ENCODE results near the gene DENND11. TPM values are rescaled to one million over a fixed set of nuclear protein-coding genes. Genes with fewer than 3 reads are reported as not detected.

The DENND11 gene
- total RNA-seq, 6 donors from 2014 or later = 17.5 to 36.0 (median 29.1) TPM

DNA sequence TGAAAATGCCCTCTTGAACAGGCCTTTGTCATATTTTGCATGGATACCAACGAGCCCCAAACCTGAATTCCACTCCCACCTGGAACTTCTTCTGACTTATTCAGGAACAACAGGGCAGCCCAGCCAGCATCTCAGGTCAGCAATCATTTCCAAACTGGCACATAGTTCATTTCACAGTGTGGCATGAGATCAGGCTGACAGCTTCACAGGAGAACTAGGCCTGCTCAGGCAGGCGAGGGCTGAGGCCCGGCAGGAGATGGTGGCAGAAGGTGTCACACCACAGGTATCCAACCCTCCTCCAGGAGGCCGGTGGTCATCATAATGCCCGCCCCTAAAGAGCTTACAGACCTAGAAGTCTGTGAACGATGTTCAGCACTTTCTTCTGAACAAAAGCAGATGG, 42.5 kb downstream of the DENND11 start:
- Histone ChIP-seq H3K4me1 (peaks cover 0 to 12% (median 5%) of the 10 kb centered on the region in 4 donors), H3K9me3 (no peaks in the 10 kb centered on the region), H3K4me3 (no peak overlapping the region), H3K36me3 (peaks cover 0 to 61% (median 13%) of the 10 kb centered on the region in 4 donors), H3K27me3 (no peaks in the 10 kb centered on the region), H3K27ac (peak overlapping the region in 1 of 4 donors; percentile 30)
- 94 to 96% methylated on average over 5 to 6 of the region's 6 CpGs for WGBS, 2 donors
- TF ChIP-seq POLR2AphosphoS5 (IDR thresholded peaks at IDR 0.05) (no peak), EP300 (IDR thresholded peaks at IDR 0.05) (no peak), POLR2A (IDR thresholded peaks at IDR 0.05) (no peak), CTCF (IDR thresholded peaks at IDR 0.05) (no peak)
- DNase-seq (no peak), ATAC-seq (ENCODE audit: low FRiP score in 2 of 2) (no peak)

DNA sequence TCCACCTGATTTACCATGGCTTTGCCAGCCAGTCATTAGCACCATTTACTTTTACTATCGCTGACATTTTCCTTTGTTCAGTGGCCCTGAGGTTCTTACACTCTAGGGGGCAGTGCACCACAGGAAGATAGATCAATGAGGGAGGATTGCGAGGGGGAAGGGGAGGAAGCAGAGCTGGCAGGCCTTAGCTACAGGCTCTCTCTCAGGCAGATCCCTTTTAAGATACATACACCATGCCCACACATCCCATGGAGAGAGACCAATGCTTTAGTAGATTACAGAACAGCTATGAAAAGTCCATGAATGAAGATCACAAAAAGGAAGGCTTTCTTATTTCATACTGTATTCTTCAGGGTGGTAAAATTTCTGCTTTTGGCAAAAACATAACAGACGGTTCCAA, 47.4 kb downstream of the DENND11 start:
- DNase-seq (peak in 1 of 2 donors; percentile 66), ATAC-seq (ENCODE audit: low FRiP score in 2 of 2) (peak; percentile 69 to 78)
- H3K36me3 ChIP-seq = peaks cover 0 to 37% (median 9%) of the 10 kb centered on the region in 4 donors
- H3K27ac ChIP-seq = no peak overlapping the region
- WGBS, 2 donors = 39 to 42% methylated on average over 3 of the region's 3 CpGs
- H3K9me3 ChIP-seq = no peaks in the 10 kb centered on the region
- no peak overlapping the region for H3K4me3 ChIP-seq
- H3K27me3 ChIP-seq = no peaks in the 10 kb centered on the region
- no peak for TF ChIP-seq POLR2A (IDR thresholded peaks at IDR 0.05)
- TF ChIP-seq POLR2AphosphoS5 (IDR thresholded peaks at IDR 0.05) = no peak
- peak; percentile 51 to 73 (median 61) for TF ChIP-seq CTCF (IDR thresholded peaks at IDR 0.05)
- H3K4me1 ChIP-seq = peaks cover 0 to 4% (median 0%) of the 10 kb centered on the region in 4 donors

GRCh38 chr7:141652691-141653090, 49.3 kb downstream of the DENND11 start:
- WGBS, 2 donors = 60 to 79% methylated on average over 3 of the region's 3 CpGs
- Histone ChIP-seq H3K36me3 (peaks cover 0 to 28% (median 8%) of the 10 kb centered on the region in 4 donors), H3K27ac (no peak overlapping the region), H3K27me3 (no peaks in the 10 kb centered on the region), H3K4me3 (no peak overlapping the region), H3K9me3 (no peaks in the 10 kb centered on the region), H3K4me1 (peaks cover 0 to 4% (median 0%) of the 10 kb centered on the region in 4 donors)
- DNase-seq (no peak), ATAC-seq (ENCODE audit: low FRiP score in 2 of 2) (no peak)
- no peak for TF ChIP-seq EP300 (IDR thresholded peaks at IDR 0.05)
- TF ChIP-seq POLR2A (IDR thresholded peaks at IDR 0.05) = no peak
- no peak for TF ChIP-seq POLR2AphosphoS5 (IDR thresholded peaks at IDR 0.05)
- no peak for TF ChIP-seq CTCF (IDR thresholded peaks at IDR 0.05)

Small RNAs within 50 kb of the gene (small RNA-seq; reads per million reads assigned to genes)
- 0 reads per million in 4 donors for gene RNU1-82P

Other genes starting within 250 kb of the DENND11 start
- gene AGK, start 150.8 kb downstream of the DENND11 start, total RNA-seq = 10 to 100 TPM; 11.5 to 51.3 (median 22.3) TPM
- under 1 TPM in 1 of 6 donors, not detected in 5; 0.78 TPM for gene WEE2, start 6.2 kb upstream of the DENND11 start, total RNA-seq
- gene SSBP1, start 36.2 kb upstream of the DENND11 start, total RNA-seq = 100 to 1,000 TPM in 1 of 6 donors, 10 to 100 TPM in 5; 30.2 to 114 (median 66.8) TPM
- 1 to 10 TPM in 4 of 6 donors, under 1 TPM in 1, not detected in 1; 0.91 to 4.3 (median 1.5) TPM for gene TAS2R3, start 61.9 kb upstream of the DENND11 start, total RNA-seq
- 1 to 10 TPM in 4 of 6 donors, under 1 TPM in 2; 0.33 to 3.1 (median 1.3) TPM for gene TAS2R4, start 74.5 kb upstream of the DENND11 start, total RNA-seq
- gene TAS2R5, start 88.1 kb upstream of the DENND11 start, total RNA-seq = 1 to 10 TPM; 1.3 to 8.4 (median 1.9) TPM
- not detected for gene PRSS37, start 139.3 kb upstream of the DENND11 start, total RNA-seq
- not detected for gene OR9A4, start 214.2 kb upstream of the DENND11 start, total RNA-seq
- gene CLEC5A, start 244.8 kb upstream of the DENND11 start, total RNA-seq = 10 to 100 TPM in 2 of 6 donors, 1 to 10 TPM in 3, not detected in 1; 2.4 to 11.6 (median 6.3) TPM